ENCODE measurements around the gene SRGAP3.

- TF ChIP-seq, protein P1, sequence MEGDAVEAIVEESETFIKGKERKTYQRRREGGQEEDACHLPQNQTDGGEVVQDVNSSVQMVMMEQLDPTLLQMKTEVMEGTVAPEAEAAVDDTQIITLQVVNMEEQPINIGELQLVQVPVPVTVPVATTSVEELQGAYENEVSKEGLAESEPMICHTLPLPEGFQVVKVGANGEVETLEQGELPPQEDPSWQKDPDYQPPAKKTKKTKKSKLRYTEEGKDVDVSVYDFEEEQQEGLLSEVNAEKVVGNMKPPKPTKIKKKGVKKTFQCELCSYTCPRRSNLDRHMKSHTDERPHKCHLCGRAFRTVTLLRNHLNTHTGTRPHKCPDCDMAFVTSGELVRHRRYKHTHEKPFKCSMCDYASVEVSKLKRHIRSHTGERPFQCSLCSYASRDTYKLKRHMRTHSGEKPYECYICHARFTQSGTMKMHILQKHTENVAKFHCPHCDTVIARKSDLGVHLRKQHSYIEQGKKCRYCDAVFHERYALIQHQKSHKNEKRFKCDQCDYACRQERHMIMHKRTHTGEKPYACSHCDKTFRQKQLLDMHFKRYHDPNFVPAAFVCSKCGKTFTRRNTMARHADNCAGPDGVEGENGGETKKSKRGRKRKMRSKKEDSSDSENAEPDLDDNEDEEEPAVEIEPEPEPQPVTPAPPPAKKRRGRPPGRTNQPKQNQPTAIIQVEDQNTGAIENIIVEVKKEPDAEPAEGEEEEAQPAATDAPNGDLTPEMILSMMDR (IDR thresholded peaks at IDR 0.05; ENCODE audit: low read length), result no peak
- no peak for TF ChIP-seq EZH2 (IDR thresholded peaks at IDR 0.05; ENCODE audit: borderline replicate concordance, low read length)
Measured at GRCh38 chr3:9147215-9147895, 102.1 kb downstream of the SRGAP3 start.
